CD14-positive monocyte (primary cell): Measurements from ENCODE around the gene HOXD8. TPM values are rescaled to one million over a fixed set of nuclear protein-coding genes. Genes with fewer than 3 reads are reported as not detected.

Experiments used
- DNase-seq, 3 donors: peaks; one replicate each; pipeline ENCODE4 v3.0.0-alpha.2; 2011 to 2022
- H2AFZ ChIP-seq: 2 replicates; pipeline ENCODE4 v1.6.0; 2012; ENCODE audit warnings: mild to moderate bottlenecking, low read depth, low read length, inconsistent platforms; ENCODE audit not compliant: insufficient read depth, poor library complexity, severe bottlenecking
- H3K27ac ChIP-seq, 2 donors: 1 replicate in 1 of 2; 2 replicates in 1 of 2; pipeline ENCODE4 v1.5.1; 2012 to 2013; ENCODE audit warnings: low read length in 2 of 2, control low read depth in 1 of 2, inconsistent platforms in 1 of 2, low read depth in 1 of 2, mild to moderate bottlenecking in 1 of 2
- H3K27me3 ChIP-seq, 2 donors: one replicate each; pipeline versions ENCODE4 v1.6.0 to v1.6.1; 2011 to 2013; ENCODE audit warnings: low read length in 2 of 2; ENCODE audit not compliant: control insufficient read depth in 2 of 2, insufficient read depth in 2 of 2
- H3K36me3 ChIP-seq, 2 donors: replicated peaks in 1 of 2; 1 replicate in 1 of 2; 2 replicates in 1 of 2; pipeline versions ENCODE4 v1.5.1 to v1.6.1; 2012 to 2013; ENCODE audit warnings: low read length in 2 of 2, control low read depth in 1 of 2, inconsistent platforms in 1 of 2, mild to moderate bottlenecking in 1 of 2; ENCODE audit not compliant: insufficient read depth in 2 of 2, control insufficient read depth in 1 of 2
- H3K4me1 ChIP-seq, 2 donors: 1 replicate in 1 of 2; 2 replicates in 1 of 2; pipeline versions ENCODE4 v1.5.1 to v1.6.1; 2012 to 2013; ENCODE audit warnings: low read length in 2 of 2, control low read depth in 1 of 2, inconsistent platforms in 1 of 2, mild to moderate bottlenecking in 1 of 2, moderate library complexity in 1 of 2; ENCODE audit not compliant: insufficient read depth in 2 of 2, control insufficient read depth in 1 of 2
- H3K4me2 ChIP-seq: replicated peaks from 2 replicates; pipeline ENCODE3; 2012; ENCODE audit warnings: low read length, moderate library complexity, mild to moderate bottlenecking; ENCODE audit not compliant: poor library complexity, severe bottlenecking; ENCODE audit errors: extremely low read depth
- H3K4me3 ChIP-seq, 3 experiments: fragments of 200-600 bp in 1 of 3; sonication (generic) in 1 of 3; replicated peaks in 1 of 3; 1 replicate in 2 of 3; 2 replicates in 1 of 3; pipeline ENCODE4 v1.5.1; 2011 to 2013; ENCODE audit warnings: low read length in 3 of 3, mild to moderate bottlenecking in 3 of 3, control low read depth in 2 of 3, low read depth in 2 of 3, inconsistent platforms in 1 of 3, moderate library complexity in 1 of 3
- H3K79me2 ChIP-seq: 2 replicates; pipeline ENCODE4 v1.6.0; 2012; ENCODE audit warnings: mild to moderate bottlenecking, control low read depth, inconsistent platforms, low read length, moderate library complexity; ENCODE audit not compliant: insufficient read depth
- H3K9ac ChIP-seq: 2 replicates; pipeline ENCODE4 v1.6.0; 2017; ENCODE audit warnings: low read length, mild to moderate bottlenecking; ENCODE audit not compliant: insufficient read depth, poor library complexity, severe bottlenecking
- H3K9me3 ChIP-seq, 2 donors: replicated peaks in 1 of 2; 1 replicate in 1 of 2; 2 replicates in 1 of 2; pipeline versions ENCODE4 v1.5.1 to v1.6.1; 2012 to 2013; ENCODE audit warnings: low read length in 2 of 2, control low read depth in 1 of 2; ENCODE audit not compliant: control insufficient read depth in 1 of 2, insufficient read depth in 1 of 2
- H4K20me1 ChIP-seq: 2 replicates; pipeline ENCODE4 v1.6.0; 2012; ENCODE audit warnings: mild to moderate bottlenecking, low read length, control low read depth, moderate library complexity; ENCODE audit not compliant: insufficient read depth
- H3K27ac Mint-ChIP-seq, 7 donors: one replicate each; pipeline ENCODE4 v1.8.0; 2020; ENCODE audit warnings: mild to moderate bottlenecking in 7 of 7, mixed read lengths in 7 of 7, moderate library complexity in 6 of 7, inconsistent platforms in 2 of 7
- H3K27me3 Mint-ChIP-seq, 3 donors: one replicate each; pipeline ENCODE4 v1.8.0; 2021 to 2022; ENCODE audit warnings: low read depth in 3 of 3, mild to moderate bottlenecking in 3 of 3, mixed read lengths in 3 of 3, moderate library complexity in 3 of 3, inconsistent platforms in 1 of 3
- H3K36me3 Mint-ChIP-seq, 2 donors: one replicate each; pipeline ENCODE4 v1.8.0; 2020; ENCODE audit warnings: mixed read lengths in 2 of 2, inconsistent platforms in 1 of 2, mild to moderate bottlenecking in 1 of 2
- H3K4me1 Mint-ChIP-seq: one replicate; pipeline ENCODE4 v1.8.0; 2020; ENCODE audit warnings: mild to moderate bottlenecking, mixed read lengths
- H3K4me3 Mint-ChIP-seq, 2 donors: one replicate each; pipeline ENCODE4 v1.8.0; 2020; ENCODE audit warnings: mild to moderate bottlenecking in 2 of 2, mixed read lengths in 2 of 2, moderate library complexity in 1 of 2
- H3K9me3 Mint-ChIP-seq, 7 donors: one replicate each; pipeline ENCODE4 v1.8.0; 2020 to 2022; ENCODE audit warnings: mixed read lengths in 7 of 7, mild to moderate bottlenecking in 6 of 7, moderate library complexity in 6 of 7, inconsistent platforms in 2 of 7
- CTCF ChIP-seq: fragments of 200-600 bp; IDR thresholded peaks from one replicate; pipeline ENCODE4 v1.8.0; 2022; ENCODE audit warnings: antibody characterized with exemption, mild to moderate bottlenecking
- WGBS: methylation state at CpG from one replicate; pipeline ENCODE4 v1.1.5; 2013; ENCODE audit warnings: missing lambda C conversion rate; ENCODE audit not compliant: insufficient coverage; 5-methylcytosine and 5-hydroxymethylcytosine counted together
- intact Hi-C, 2 donors: fragments of 100-400 bp; cut with micrococcal nuclease; formaldehyde crosslinking; loops; one replicate each; pipeline versions ENCODE4 v1.15.0 to v1.15.1; 2023
- polyA plus RNA-seq, 3 donors: library from polyadenylated mRNA; depleted of rRNA in 1 of 3; unstranded in 2 of 3; stranded (reverse) in 1 of 3; fragments of 300-500 nt in 2 of 3; fragments of >200 nt in 1 of 3; fragmentation: Illumina TruSeq in 2 of 3; gene quantifications; 1 replicate in 2 of 3; 2 replicates in 1 of 3; pipeline ENCODE4 v1.2.3, GENCODE V29; 2012 to 2021

The HOXD8 gene
- polyA plus RNA-seq, 3 donors = not detected

- H3K36me3 ChIP-seq = no peaks in the 10 kb centered on the region
- H3K9me3 Mint-ChIP-seq = peaks cover 4 to 45% (median 29%) of the 10 kb centered on the region in 7 donors
- H3K4me1 ChIP-seq = peaks cover 5 to 9% of the 10 kb centered on the region in 2 donors
- peaks cover 12% of the 10 kb centered on the region for H3K4me1 Mint-ChIP-seq
- H3K27me3 Mint-ChIP-seq = peaks cover 93 to 99% (median 97%) of the 10 kb centered on the region in 3 donors
- peaks cover 87 to 98% of the 10 kb centered on the region in 2 donors for H3K27me3 ChIP-seq
- H3K4me3 ChIP-seq = no peak overlapping the region
- H3K36me3 Mint-ChIP-seq = peaks cover 2 to 9% of the 10 kb centered on the region in 2 donors
- H3K4me2 ChIP-seq = no peak overlapping the region
- no peak overlapping the region for H2AFZ ChIP-seq
- H3K9me3 ChIP-seq = peaks cover 13 to 70% of the 10 kb centered on the region in 2 donors
- intact Hi-C loops = no loop called here
- TF ChIP-seq CTCF = no peak
- no peak for DNase-seq
- H4K20me1 ChIP-seq = no peaks in the 10 kb centered on the region
- H3K27ac ChIP-seq = no peak overlapping the region
- WGBS = 8% methylated on average over 9 of the region's 11 CpGs
- no peak overlapping the region for H3K9ac ChIP-seq
- H3K27ac Mint-ChIP-seq = no peak overlapping the region
- H3K79me2 ChIP-seq = no peaks in the 10 kb centered on the region
- H3K4me3 Mint-ChIP-seq = peak overlapping the region in 1 of 2 donors; percentile 85
Observed at GRCh38 chr2:176117823-176118371, 11.6 kb upstream of the HOXD8 start.

- Histone ChIP-seq H4K20me1 (no peaks in the 10 kb centered on the region), H3K79me2 (no peaks in the 10 kb centered on the region), H3K27me3 (peaks cover 85 to 97% of the 10 kb centered on the region in 2 donors), H2AFZ (no peak overlapping the region), H3K27ac (no peak overlapping the region), H3K4me2 (peak overlapping the region; percentile 28), H3K4me3 (no peak overlapping the region), H3K9me3 (peaks cover 13 to 72% of the 10 kb centered on the region in 2 donors), H3K36me3 (no peaks in the 10 kb centered on the region), H3K4me1 (peaks cover 5 to 12% of the 10 kb centered on the region in 2 donors), H3K9ac (no peak overlapping the region)
- peak in 2 of 3 donors; percentile 17 to 28 for DNase-seq
- Mint-ChIP-seq H3K4me3 (peak overlapping the region in 1 of 2 donors; percentile 85), H3K9me3 (peaks cover 4 to 46% (median 29%) of the 10 kb centered on the region in 7 donors), H3K36me3 (peaks cover 2 to 9% of the 10 kb centered on the region in 2 donors), H3K4me1 (peaks cover 15% of the 10 kb centered on the region), H3K27ac (no peak overlapping the region), H3K27me3 (peaks cover 91 to 99% (median 95%) of the 10 kb centered on the region in 3 donors)
- 4% methylated on average over 18 of the region's 24 CpGs for WGBS
- peak; percentile 61 for TF ChIP-seq CTCF
- intact Hi-C loops = no loop called here
Observed at GRCh38 chr2:176118601-176119339, 10.7 kb upstream of the HOXD8 start.
